Testis (tissue), 2 donors: ENCODE results near the gene ANKS1B.

Experiments
- CTCF ChIP-seq, 3 experiments: fragments of 450-650 bp in 2 of 3; fragments of 200-600 bp in 1 of 3; sonication (generic) in 1 of 3; IDR thresholded peaks; one replicate each; pipeline ENCODE4 v1.5.1; 2016 to 2019; ENCODE audit warnings: antibody characterized with exemption in 3 of 3, mild to moderate bottlenecking in 2 of 3, moderate library complexity in 1 of 3
- POLR2A ChIP-seq: fragments of 450-650 bp; IDR thresholded peaks from one replicate; pipeline ENCODE4 v1.6.1; 2017; ENCODE audit warnings: antibody characterized with exemption, mild to moderate bottlenecking, moderate library complexity

GRCh38 chr12:98817742-98818141 is 1167.0 kb downstream of the ANKS1B start:
- TF ChIP-seq CTCF (IDR thresholded peaks at IDR 0.05) = no peak
- TF ChIP-seq POLR2A = no peak
